ENCODE data around the gene CLHC1. TPM values are rescaled to one million over a fixed set of nuclear protein-coding genes. Genes with fewer than 3 reads are reported as not detected.
"Not testable (repeated sequence)": the region's sequence is repeated elsewhere in the genome, so short reads cannot be mapped to it uniquely, and the experiment has no call there.

Gene CLHC1
- polyA plus RNA-seq, 3 donors, result 18.4 to 40.3 (median 22.0) TPM

- DNase-seq (ENCODE audit: extremely low read depth in 1 of 11, low read depth in 9 of 11, low spot score in 4 of 11), result no peak
These were observed 7.6 kb upstream of the CLHC1 start for GRCh38 chr2:55239656-55240222.

GRCh38 chr2:55236992-55237543, 5.0 kb upstream of the CLHC1 start:
- DNase-seq (ENCODE audit: extremely low read depth in 1 of 11, low read depth in 9 of 11, low spot score in 4 of 11), result no peak

- no peak for DNase-seq (ENCODE audit: extremely low read depth in 1 of 11, low read depth in 9 of 11, low spot score in 4 of 11)
These were observed 3.8 kb upstream of the CLHC1 start for GRCh38 chr2:55235724-55236538.

- no peak for DNase-seq (ENCODE audit: extremely low read depth in 1 of 11, low read depth in 9 of 11, low spot score in 4 of 11)
These were observed 1.5 kb upstream of the CLHC1 start for GRCh38 chr2:55233658-55233940.

GRCh38 chr2:55232863-55233657, 967 bp upstream of the CLHC1 start:
- DNase-seq (ENCODE audit: extremely low read depth in 1 of 11, low read depth in 9 of 11, low spot score in 4 of 11), result no peak

GRCh38 chr2:55231546-55232083, 478 bp downstream of the CLHC1 start:
- DNase-seq (ENCODE audit: extremely low read depth in 1 of 11, low read depth in 9 of 11, low spot score in 4 of 11), result no peak

GRCh38 chr2:55230551-55230950, 1.5 kb downstream of the CLHC1 start:
- no peak for DNase-seq (ENCODE audit: extremely low read depth in 1 of 11, low read depth in 9 of 11, low spot score in 4 of 11)

GRCh38 chr2:55229221-55229620, 2.9 kb downstream of the CLHC1 start:
- no peak for DNase-seq (ENCODE audit: extremely low read depth in 1 of 11, low read depth in 9 of 11, low spot score in 4 of 11)

- no peak for DNase-seq (ENCODE audit: extremely low read depth in 1 of 11, low read depth in 9 of 11, low spot score in 4 of 11)
These were observed 3.9 kb downstream of the CLHC1 start for GRCh38 chr2:55228226-55228563.

- DNase-seq (ENCODE audit: extremely low read depth in 1 of 11, low read depth in 9 of 11, low spot score in 4 of 11), result not testable (repeated sequence)
These were observed 4.5 kb downstream of the CLHC1 start for GRCh38 chr2:55227437-55228225.

GRCh38 chr2:55225481-55226020, 6.5 kb downstream of the CLHC1 start:
- DNase-seq (ENCODE audit: extremely low read depth in 1 of 11, low read depth in 9 of 11, low spot score in 4 of 11), result no peak

GRCh38 chr2:55224761-55225261, 7.3 kb downstream of the CLHC1 start:
- no peak for DNase-seq (ENCODE audit: extremely low read depth in 1 of 11, low read depth in 9 of 11, low spot score in 4 of 11)

GRCh38 chr2:55223958-55224760, 7.9 kb downstream of the CLHC1 start:
- no peak for DNase-seq (ENCODE audit: extremely low read depth in 1 of 11, low read depth in 9 of 11, low spot score in 4 of 11)

- no peak for DNase-seq (ENCODE audit: extremely low read depth in 1 of 11, low read depth in 9 of 11, low spot score in 4 of 11)
These were observed 18.3 kb downstream of the CLHC1 start for GRCh38 chr2:55213822-55214221.

GRCh38 chr2:55204950-55205349, 27.1 kb downstream of the CLHC1 start:
- DNase-seq (ENCODE audit: extremely low read depth in 1 of 11, low read depth in 9 of 11, low spot score in 4 of 11), result no peak

GRCh38 chr2:55204536-55204935, 27.6 kb downstream of the CLHC1 start:
- DNase-seq (ENCODE audit: extremely low read depth in 1 of 11, low read depth in 9 of 11, low spot score in 4 of 11), result no peak

GRCh38 chr2:55200416-55200815, 31.7 kb downstream of the CLHC1 start:
- no peak for DNase-seq (ENCODE audit: extremely low read depth in 1 of 11, low read depth in 9 of 11, low spot score in 4 of 11)

GRCh38 chr2:55196526-55196925, 35.6 kb downstream of the CLHC1 start:
- no peak for DNase-seq (ENCODE audit: extremely low read depth in 1 of 11, low read depth in 9 of 11, low spot score in 4 of 11)
